CD4-positive, alpha-beta T cell (primary cell): ENCODE data around the gene TESK2. TPM values are rescaled to one million over a fixed set of nuclear protein-coding genes. Genes with fewer than 3 reads are reported as not detected.

Experiments used
- ATAC-seq: fragments of 200-7000 bp; cut with Tn5 transposase; one replicate; pipeline ENCODE4 v1.10.0; 2022; ENCODE audit warnings: mild to moderate bottlenecking; ENCODE audit not compliant: poor library complexity
- CTCF ChIA-PET: fragments of 350-600 bp; sonication (Branson Sonifier 250); formaldehyde crosslinking; loops from one replicate; lab custom pipeline; 2021; ENCODE audit warnings: antibody characterized with exemption, inconsistent platforms; lab: Charles Lee
- POLR2A ChIA-PET: fragments of 350-600 bp; sonication (Branson Sonifier 250); formaldehyde crosslinking; loops from one replicate; lab custom pipeline; 2021; ENCODE audit warnings: antibody characterized with exemption, inconsistent platforms; lab: Charles Lee
- DNase-seq, 14 experiments: peaks; one replicate each; pipeline ENCODE4 v3.0.0-alpha.2; 2013 to 2020; ENCODE audit warnings: mixed read lengths in 2 of 14
- H3K27ac ChIP-seq, 2 donors: one replicate each; pipeline versions ENCODE4 v1.5.1 to v1.7.0; 2013; ENCODE audit warnings: low read length in 2 of 2, low read depth in 1 of 2, mild to moderate bottlenecking in 1 of 2
- H3K27me3 ChIP-seq, 2 experiments: 1 replicate in 1 of 2; 2 replicates in 1 of 2; pipeline versions ENCODE4 v1.6.1 to v1.7.0; 2013; ENCODE audit warnings: low read length in 2 of 2, control low read depth in 1 of 2, mild to moderate bottlenecking in 1 of 2, moderate library complexity in 1 of 2; ENCODE audit not compliant: insufficient read depth in 2 of 2, control insufficient read depth in 1 of 2
- H3K36me3 ChIP-seq: one replicate; pipeline ENCODE4 v1.6.1; 2013; ENCODE audit warnings: low read length, control low read depth; ENCODE audit not compliant: insufficient read depth
- H3K4me1 ChIP-seq: one replicate; pipeline ENCODE4 v1.6.1; 2013; ENCODE audit warnings: low read length, control low read depth; ENCODE audit not compliant: insufficient read depth
- H3K4me3 ChIP-seq: one replicate; pipeline ENCODE4 v1.5.1; 2013; ENCODE audit warnings: mild to moderate bottlenecking, low read length, moderate library complexity
- H3K9me3 ChIP-seq, 2 experiments: 1 replicate in 1 of 2; 2 replicates in 1 of 2; pipeline versions ENCODE4 v1.6.1 to v1.7.0; 2013; ENCODE audit warnings: low read length in 2 of 2, mild to moderate bottlenecking in 2 of 2, control low read depth in 1 of 2, moderate library complexity in 1 of 2; ENCODE audit not compliant: control insufficient read depth in 1 of 2, insufficient read depth in 1 of 2
- H3K27ac Mint-ChIP-seq: one replicate; pipeline ENCODE4 v1.8.0; 2020; ENCODE audit warnings: mixed read lengths
- H3K27me3 Mint-ChIP-seq: one replicate; pipeline ENCODE4 v1.8.0; 2021; ENCODE audit warnings: mixed read lengths
- H3K36me3 Mint-ChIP-seq: one replicate; pipeline ENCODE4 v1.8.0; 2021; ENCODE audit warnings: low read depth, mixed read lengths
- H3K4me1 Mint-ChIP-seq: one replicate; pipeline ENCODE4 v1.8.0; 2021; ENCODE audit warnings: low read depth, mixed read lengths
- H3K4me3 Mint-ChIP-seq: one replicate; pipeline ENCODE4 v1.8.0; 2020; ENCODE audit warnings: mild to moderate bottlenecking, mixed read lengths
- H3K9me3 Mint-ChIP-seq: one replicate; pipeline ENCODE4 v1.8.0; 2020; ENCODE audit warnings: mixed read lengths
- intact Hi-C, 2 experiments: fragments of 100-400 bp; cut with DNase I in 1 of 2; cut with micrococcal nuclease in 1 of 2; formaldehyde crosslinking; loops; one replicate each; pipeline versions ENCODE4 v1.15.1 to v1.9.0; 2023 to 2025; cut with DNase I, micrococcal nuclease
- total RNA-seq, 174 experiments: library from RNA in 2 of 174; stranded (reverse) in 2 of 174; gene quantifications; one replicate each; pipeline ENCODE4 v1.2.3 and lab custom pipeline; 2021 to 2026
- TF ChIP-seq, protein P1 (sequence below): fragments of 200-600 bp; IDR thresholded peaks from one replicate; pipeline ENCODE4 v1.8.0; 2022; ENCODE audit warnings: antibody characterized with exemption, mild to moderate bottlenecking

The TESK2 gene
- total RNA-seq, 2 experiments from 2014 or later: 2.8 to 3.4 TPM

DNA sequence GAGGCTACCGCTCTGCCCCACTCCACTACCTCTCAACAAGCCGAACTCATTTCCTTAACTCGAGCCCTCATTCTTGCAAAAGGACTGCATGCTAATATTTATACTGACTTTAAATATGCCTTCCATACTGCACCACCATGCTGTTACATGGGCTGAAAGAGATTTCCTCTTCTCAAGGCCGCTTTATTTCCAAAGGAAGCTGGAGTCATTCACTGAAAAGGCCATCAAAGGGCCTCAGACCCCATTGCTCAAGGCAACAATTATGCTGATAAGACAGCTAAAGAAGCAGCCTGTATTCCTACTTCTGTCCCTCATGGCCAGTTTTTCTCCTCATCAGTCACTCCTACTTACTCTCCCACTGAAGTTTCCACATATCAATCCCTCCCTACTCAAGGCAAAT, 171.2 kb downstream of the TESK2 start:
- no peaks in the 10 kb centered on the region for H3K4me1 ChIP-seq
- H3K36me3 ChIP-seq: no peaks in the 10 kb centered on the region
- H3K27ac ChIP-seq: no peak overlapping the region
- ChIA-PET POLR2A (interaction anchor here (0.6 kb wide), 1 partner anchor 14 kb away, joined by 3 read pairs; no protein-coding TSS in a partner anchor), CTCF (no interaction called here)
- TF ChIP-seq, protein P1, sequence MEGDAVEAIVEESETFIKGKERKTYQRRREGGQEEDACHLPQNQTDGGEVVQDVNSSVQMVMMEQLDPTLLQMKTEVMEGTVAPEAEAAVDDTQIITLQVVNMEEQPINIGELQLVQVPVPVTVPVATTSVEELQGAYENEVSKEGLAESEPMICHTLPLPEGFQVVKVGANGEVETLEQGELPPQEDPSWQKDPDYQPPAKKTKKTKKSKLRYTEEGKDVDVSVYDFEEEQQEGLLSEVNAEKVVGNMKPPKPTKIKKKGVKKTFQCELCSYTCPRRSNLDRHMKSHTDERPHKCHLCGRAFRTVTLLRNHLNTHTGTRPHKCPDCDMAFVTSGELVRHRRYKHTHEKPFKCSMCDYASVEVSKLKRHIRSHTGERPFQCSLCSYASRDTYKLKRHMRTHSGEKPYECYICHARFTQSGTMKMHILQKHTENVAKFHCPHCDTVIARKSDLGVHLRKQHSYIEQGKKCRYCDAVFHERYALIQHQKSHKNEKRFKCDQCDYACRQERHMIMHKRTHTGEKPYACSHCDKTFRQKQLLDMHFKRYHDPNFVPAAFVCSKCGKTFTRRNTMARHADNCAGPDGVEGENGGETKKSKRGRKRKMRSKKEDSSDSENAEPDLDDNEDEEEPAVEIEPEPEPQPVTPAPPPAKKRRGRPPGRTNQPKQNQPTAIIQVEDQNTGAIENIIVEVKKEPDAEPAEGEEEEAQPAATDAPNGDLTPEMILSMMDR: no peak
- intact Hi-C loops: no loop called here
- no peaks in the 10 kb centered on the region for H3K9me3 Mint-ChIP-seq
- H3K4me1 Mint-ChIP-seq: no peaks in the 10 kb centered on the region
- no peak overlapping the region for H3K27ac Mint-ChIP-seq
- no peaks in the 10 kb centered on the region for H3K9me3 ChIP-seq
- DNase-seq: no peak
- no peak for ATAC-seq
- no peaks in the 10 kb centered on the region for H3K36me3 Mint-ChIP-seq
- no peaks in the 10 kb centered on the region for H3K27me3 ChIP-seq
- no peaks in the 10 kb centered on the region for H3K27me3 Mint-ChIP-seq
- H3K4me3 ChIP-seq: no peak overlapping the region
- H3K4me3 Mint-ChIP-seq: no peak overlapping the region

DNA sequence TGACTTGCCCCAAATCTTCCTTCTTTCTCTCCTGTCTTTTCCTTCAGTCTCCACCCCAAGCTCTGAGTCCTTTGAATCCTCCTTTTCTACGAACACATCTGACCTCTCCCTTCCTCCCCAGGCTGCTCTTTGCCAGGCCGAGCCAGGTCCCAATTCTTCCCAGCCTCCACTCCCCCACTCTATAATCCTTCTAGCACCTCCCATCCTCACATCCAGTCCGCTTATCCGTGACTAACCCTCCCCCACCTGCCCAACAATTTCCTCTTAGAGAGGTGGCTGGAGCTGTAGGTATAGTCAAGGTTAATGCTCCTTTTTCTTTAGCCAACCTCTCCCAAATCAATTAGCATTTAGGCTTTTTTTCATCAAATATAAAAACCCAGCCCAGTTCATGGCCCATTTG, 173.8 kb downstream of the TESK2 start:
- no peaks in the 10 kb centered on the region for H3K27me3 ChIP-seq
- TF ChIP-seq, protein P1: no peak
- DNase-seq (no peak), ATAC-seq (no peak)
- ChIA-PET POLR2A (no interaction called here), CTCF (interaction anchor here (0.6 kb wide), 1 partner anchor 22 kb away, joined by 5 read pairs; no protein-coding TSS in a partner anchor)
- H3K36me3 ChIP-seq: no peaks in the 10 kb centered on the region
- no peaks in the 10 kb centered on the region for H3K36me3 Mint-ChIP-seq
- intact Hi-C loops: no loop called here
- no peaks in the 10 kb centered on the region for H3K9me3 ChIP-seq
- H3K4me3 ChIP-seq: no peak overlapping the region
- H3K4me1 ChIP-seq: no peaks in the 10 kb centered on the region
- no peak overlapping the region for H3K27ac ChIP-seq
- H3K27ac Mint-ChIP-seq: no peak overlapping the region
- no peaks in the 10 kb centered on the region for H3K27me3 Mint-ChIP-seq
- H3K4me1 Mint-ChIP-seq: no peaks in the 10 kb centered on the region
- H3K4me3 Mint-ChIP-seq: no peak overlapping the region
- no peaks in the 10 kb centered on the region for H3K9me3 Mint-ChIP-seq

DNA sequence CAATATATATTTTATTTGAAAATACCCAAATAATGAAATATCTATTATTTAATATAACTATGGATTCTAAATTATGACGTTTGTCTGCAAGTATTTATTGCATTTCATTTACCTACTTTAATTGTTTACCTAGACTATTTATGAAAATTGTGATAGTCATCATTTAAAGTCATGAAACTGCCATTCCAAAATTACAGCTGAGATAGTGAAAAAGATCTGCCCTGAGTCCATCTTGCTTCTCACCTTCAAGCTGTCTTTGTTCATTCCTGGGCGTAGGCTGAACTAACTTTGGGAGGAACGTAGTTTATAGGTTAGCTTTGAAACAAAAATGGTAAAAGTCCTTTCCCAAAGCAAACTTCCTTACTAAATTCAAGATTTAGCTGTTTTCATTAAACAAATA, 176.7 kb downstream of the TESK2 start:
- H3K36me3 ChIP-seq: no peaks in the 10 kb centered on the region
- H3K4me1 ChIP-seq: no peaks in the 10 kb centered on the region
- no peak overlapping the region for H3K27ac ChIP-seq
- intact Hi-C loops: no loop called here
- no peaks in the 10 kb centered on the region for H3K27me3 Mint-ChIP-seq
- H3K27ac Mint-ChIP-seq: no peak overlapping the region
- TF ChIP-seq, protein P1: no peak
- H3K4me3 Mint-ChIP-seq: no peak overlapping the region
- no peaks in the 10 kb centered on the region for H3K36me3 Mint-ChIP-seq
- no peaks in the 10 kb centered on the region for H3K9me3 ChIP-seq
- ChIA-PET POLR2A (interaction anchor here (0.8 to 1.0 kb wide), 2 partner anchors 11 to 24 kb away, joined by 3 to 4 read pairs; no protein-coding TSS in a partner anchor), CTCF (no interaction called here)
- ATAC-seq (no peak), DNase-seq (no peak)
- H3K4me1 Mint-ChIP-seq: no peaks in the 10 kb centered on the region
- H3K27me3 ChIP-seq: no peaks in the 10 kb centered on the region
- no peak overlapping the region for H3K4me3 ChIP-seq
- H3K9me3 Mint-ChIP-seq: no peaks in the 10 kb centered on the region
